Measurements from ENCODE around the gene CFLAR.
"Not testable (repeated sequence)": the region's sequence is repeated elsewhere in the genome, so short reads cannot be mapped to it uniquely, and the experiment has no call there.

CFLAR gene

GRCh38 chr2:201118961-201119854 lies 3.2 kb downstream of the CFLAR start:
- no peak for DNase-seq (ENCODE audit: low spot score)

GRCh38 chr2:201122276-201122675 lies 6.3 kb downstream of the CFLAR start:
- DNase-seq (ENCODE audit: low spot score): no peak

GRCh38 chr2:201126308-201127151 lies 10.6 kb downstream of the CFLAR start:
- no peak for DNase-seq (ENCODE audit: low spot score)

GRCh38 chr2:201127152-201127511 lies 11.2 kb downstream of the CFLAR start:
- DNase-seq (ENCODE audit: low spot score): no peak

- DNase-seq (ENCODE audit: low spot score): no peak
These were observed 11.6 kb downstream of the CFLAR start for GRCh38 chr2:201127570-201127969.

GRCh38 chr2:201128033-201128432 lies 12.1 kb downstream of the CFLAR start:
- DNase-seq (ENCODE audit: low spot score): no peak

GRCh38 chr2:201128933-201129505 lies 13.1 kb downstream of the CFLAR start:
- DNase-seq (ENCODE audit: low spot score): no peak

- DNase-seq (ENCODE audit: low spot score): no peak
These were observed 14.7 kb downstream of the CFLAR start for GRCh38 chr2:201130524-201131186.

- no peak for DNase-seq (ENCODE audit: low spot score)
These were observed 16.6 kb downstream of the CFLAR start for GRCh38 chr2:201132518-201132917.

GRCh38 chr2:201135386-201135785 lies 19.4 kb downstream of the CFLAR start:
- DNase-seq (ENCODE audit: low spot score): no peak

DNA sequence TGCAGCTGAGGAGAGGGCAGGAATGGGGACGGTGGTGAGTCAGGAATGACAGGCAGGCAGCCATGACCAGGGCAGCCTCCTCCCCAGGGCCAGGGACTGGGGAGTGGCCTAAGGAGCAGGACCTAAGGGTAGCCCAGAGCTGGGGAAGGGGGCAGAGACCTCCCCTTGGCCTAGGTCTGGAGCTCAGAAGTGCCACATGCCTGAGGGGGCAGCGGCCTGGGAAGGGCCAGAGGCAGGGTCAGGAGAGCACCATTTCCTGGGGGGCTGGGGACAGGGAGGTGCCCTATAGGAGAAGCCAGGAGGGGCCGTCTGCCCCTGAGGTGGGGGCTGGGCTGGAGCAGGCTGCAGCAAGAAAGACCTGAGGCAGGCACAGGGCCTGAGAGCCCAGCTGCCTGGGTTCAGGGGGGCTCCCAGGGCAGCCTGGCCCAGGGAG lies 20.9 kb downstream of the CFLAR start:
- DNase-seq (ENCODE audit: low spot score): no peak

DNA sequence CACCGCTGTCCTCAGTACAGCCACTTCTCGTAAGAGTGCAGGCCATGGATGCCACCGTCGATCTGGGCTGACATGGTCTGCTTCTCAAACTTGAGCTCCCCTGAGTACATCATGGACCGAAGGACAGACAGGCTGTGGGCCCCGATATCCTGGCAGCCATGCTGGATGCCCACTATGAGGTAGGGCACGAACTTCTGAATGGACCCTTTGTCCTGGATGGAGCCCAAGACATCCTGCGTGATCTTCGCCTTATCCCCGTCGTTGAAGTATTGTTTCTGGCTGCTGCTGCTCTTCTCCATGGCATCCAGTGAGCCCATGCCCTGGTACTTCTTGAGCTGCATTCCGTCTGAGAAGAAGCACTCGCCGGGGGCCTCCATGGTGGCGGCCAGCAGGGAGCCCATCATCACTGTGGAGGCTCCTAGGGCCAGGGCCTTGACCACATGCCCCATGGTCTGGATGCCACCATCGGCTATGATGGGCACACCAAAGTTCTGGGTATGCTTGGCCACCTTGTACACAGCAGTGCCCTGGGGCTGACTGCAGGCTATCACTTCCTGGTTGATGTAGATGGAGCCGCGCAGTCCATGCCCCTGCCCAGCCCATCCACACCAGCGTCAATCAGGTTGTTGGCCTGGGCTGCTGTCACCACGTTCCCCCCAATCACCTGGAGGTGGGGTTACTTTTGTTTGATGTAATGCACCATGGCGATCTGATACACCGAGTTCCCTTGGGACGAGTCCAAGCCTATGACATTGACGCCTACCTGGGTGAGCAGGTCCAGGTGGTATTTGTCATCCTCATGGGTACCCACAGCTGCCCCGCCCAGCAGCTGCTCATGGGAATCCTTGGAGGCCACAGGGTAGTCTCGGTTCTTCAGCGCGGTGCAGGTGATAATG lies 21.8 kb downstream of the CFLAR start:
- no peak for DNase-seq (ENCODE audit: low spot score)

DNA sequence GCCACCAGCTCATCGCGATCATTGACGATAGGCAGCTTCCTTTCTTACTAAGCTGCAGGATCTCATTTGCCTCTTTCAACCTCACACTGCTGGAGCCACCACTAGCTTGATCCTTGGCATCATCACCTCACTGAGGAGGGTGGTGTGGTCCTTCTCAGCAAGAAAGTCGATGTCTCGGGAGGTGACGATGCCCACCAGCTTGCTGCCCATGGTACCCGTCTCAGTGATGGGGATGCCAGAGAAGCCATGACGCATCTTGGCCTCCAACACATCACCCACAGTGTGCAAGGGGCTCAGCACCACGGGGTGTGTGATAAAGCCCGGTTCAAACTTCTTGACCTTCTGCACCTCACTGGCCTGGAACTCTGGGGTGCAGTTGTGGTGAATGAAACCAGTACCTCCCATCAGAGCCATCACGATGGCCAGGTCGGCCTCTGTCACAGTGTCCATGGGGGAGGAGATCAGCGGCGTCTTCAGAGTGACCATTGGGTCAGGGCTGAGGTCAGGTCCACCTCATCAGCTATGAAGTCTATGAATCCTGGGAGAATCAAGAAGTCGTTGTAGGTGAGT lies 22.5 kb downstream of the CFLAR start:
- no peak for DNase-seq (ENCODE audit: low spot score)

- DNase-seq (ENCODE audit: low spot score): not testable (repeated sequence)
These were observed 23.2 kb downstream of the CFLAR start for GRCh38 chr2:201138986-201139781.

DNA sequence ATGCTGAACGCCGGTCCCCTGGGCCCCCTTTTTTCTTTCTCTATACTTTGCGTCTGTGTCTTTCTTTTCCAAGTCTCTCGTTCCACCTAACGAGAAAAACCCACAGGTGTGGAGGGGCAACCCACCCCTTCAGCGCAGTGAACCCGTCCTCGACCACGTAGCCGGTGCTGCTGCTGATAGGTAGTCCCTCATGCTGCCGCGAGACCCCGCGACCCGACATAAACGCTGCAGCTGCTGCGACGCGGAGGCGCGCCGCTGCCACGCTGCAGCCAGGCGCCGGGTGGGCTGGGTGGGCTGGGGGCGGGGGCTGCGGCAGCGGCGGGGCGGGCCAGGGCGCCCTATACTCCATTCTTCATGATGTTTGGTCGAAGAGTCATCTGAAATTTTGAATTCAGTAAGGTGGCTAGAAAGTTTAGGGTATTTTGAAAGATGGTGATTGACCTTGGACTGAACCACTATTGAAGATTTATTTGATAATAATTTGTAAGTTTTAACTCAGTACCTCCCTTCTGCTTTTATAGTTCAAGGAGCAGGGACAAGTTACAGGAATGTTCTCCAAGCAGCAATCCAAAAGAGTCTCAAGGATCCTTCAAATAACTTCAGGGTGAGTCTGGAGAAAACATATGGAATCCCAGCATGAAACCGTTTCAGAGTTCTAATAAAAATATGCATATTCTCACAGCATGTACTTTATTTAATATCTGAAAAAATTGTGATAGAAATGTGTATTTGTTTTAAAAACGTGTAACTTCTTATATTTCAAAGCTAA lies 24.1 kb downstream of the CFLAR start:
- no peak for DNase-seq (ENCODE audit: low spot score)

DNA sequence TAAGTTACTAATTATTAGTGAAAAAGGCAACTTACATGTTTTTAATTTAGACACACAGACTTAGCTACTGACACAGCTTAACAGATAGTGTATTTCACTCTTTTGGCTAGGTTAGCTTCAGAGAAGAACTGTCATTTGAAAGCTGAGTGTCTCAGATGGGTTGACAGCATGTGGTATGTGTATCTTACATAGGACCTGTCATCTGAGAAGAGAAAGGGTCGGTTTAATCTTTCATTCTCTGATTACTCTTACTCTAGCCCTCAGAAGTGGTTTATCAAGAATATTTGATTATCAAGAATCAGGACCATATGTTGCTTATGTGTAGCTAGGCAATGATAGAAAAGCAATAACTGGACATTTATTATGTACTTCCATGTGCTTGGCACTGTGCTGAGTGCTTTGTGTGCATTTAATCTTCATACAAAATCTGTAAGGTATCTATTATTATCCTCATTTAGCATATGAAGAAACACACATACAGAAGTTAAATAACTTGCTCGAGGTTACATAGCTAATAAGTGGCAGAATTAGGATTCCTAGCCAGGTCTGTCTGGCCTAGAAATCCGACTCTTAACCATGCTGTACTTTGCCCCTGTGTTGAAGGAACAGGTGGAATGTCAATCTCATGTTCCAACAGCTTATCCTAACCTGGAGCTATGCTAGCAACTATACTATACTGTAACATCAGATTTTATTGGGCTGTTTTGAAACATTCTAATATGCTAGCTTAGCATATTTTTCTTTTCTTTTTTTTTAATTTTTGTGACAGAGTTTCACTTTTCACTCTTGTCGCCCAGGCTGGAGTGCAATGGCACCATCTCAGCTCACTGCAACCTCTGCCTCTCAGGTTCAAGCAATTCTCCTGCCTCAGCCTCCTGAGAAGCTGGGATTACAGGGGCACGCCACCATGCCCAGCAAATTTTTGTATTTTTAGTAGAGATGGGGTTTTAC lies 28.4 kb downstream of the CFLAR start:
- no peak for DNase-seq (ENCODE audit: low spot score)

GRCh38 chr2:201148434-201148990 lies 32.5 kb downstream of the CFLAR start:
- DNase-seq (ENCODE audit: low spot score): no peak
